Right ventricle myocardium inferior (tissue), 1 donor: Measurements from ENCODE around the gene SUMO2. TPM values are rescaled to one million over a fixed set of nuclear protein-coding genes. Genes with fewer than 3 reads are reported as not detected.
"Not testable (repeated sequence)": the region's sequence is repeated elsewhere in the genome, so short reads cannot be mapped to it uniquely, and the experiment has no call there.

Experiments
- ATAC-seq: fragments of 200-7000 bp; cut with Tn5 transposase; one replicate; pipeline ENCODE4 v1.9.1; 2020; ENCODE audit warnings: mild to moderate bottlenecking, moderate library complexity
- DNase-seq: peaks from one replicate; pipeline ENCODE4 v3.0.0; 2021; ENCODE audit errors: missing footprints
- intact Hi-C: fragments of 100-400 bp; cut with DNase I; formaldehyde crosslinking; loops from one replicate; pipeline ENCODE4 v1.11.0; 2022
- long read RNA-seq: library from polyadenylated mRNA; unstranded; transcript quantifications from one replicate; pipeline ENCODE4 v2.0.0, GENCODE V29; 2021
- total RNA-seq: library from RNA; stranded (reverse); fragmentation: NEBNext Ultra II Directional; extraction: Animal tissue kit (Norgen Biotek cat#: 25700); gene quantifications from one replicate; pipeline ENCODE4 v1.2.1, GENCODE V29; 2021
- donor health status: DM: no; HTN: yes; CAD: no; lungs with severe emphysema.

Gene SUMO2
- 217 TPM for total RNA-seq
- long read RNA-seq, transcript SUMO2-202 (4 exons, 3,190 nt): major isoform, 90 of 92 reads
- long read RNA-seq, partial matches to known transcripts: 0 of 92 reads
- long read RNA-seq, other reads (novel, unspliced or antisense): 2 of 92 reads

GRCh38 chr17:75182569-75183436, at the start of gene SUMO2:
Gene SUMO2, minus strand, starts transcription at chr17:75182959. Its CDS starts 125 bp downstream, at chr17:75182834.
- ATAC-seq (peak; percentile 96), DNase-seq (peak; percentile 97)
- intact Hi-C loops: loop anchor here (2.0 to 5.0 kb wide), 2 partner anchors 22 to 79 kb away; partner anchors contain the start of genes GGA3, MRPS7 and NUP85

- no peak for DNase-seq
Measured at GRCh38 chr17:75231741-75232464, 49.1 kb upstream of the SUMO2 start.

GRCh38 chr17:75231071-75231470, 48.3 kb upstream of the SUMO2 start:
- intact Hi-C loops: no loop called here
- DNase-seq: no peak
- ATAC-seq: no peak

More at GRCh38 chr17:75231741-75232464, 49.1 kb upstream of the SUMO2 start:
- ATAC-seq: no peak
- intact Hi-C loops: no loop called here

- DNase-seq: no peak
- intact Hi-C loops: no loop called here
- ATAC-seq: peak; percentile 55
Measured at GRCh38 chr17:75228847-75229246, 46.1 kb upstream of the SUMO2 start.

- intact Hi-C loops: no loop called here
- ATAC-seq (peak; percentile 55), DNase-seq (no peak)
Measured at GRCh38 chr17:75228305-75228704, 45.5 kb upstream of the SUMO2 start.

- ATAC-seq: no peak
- DNase-seq: no peak
- intact Hi-C loops: no loop called here
Measured at GRCh38 chr17:75227729-75228128, 45.0 kb upstream of the SUMO2 start.

GRCh38 chr17:75225016-75225415, 42.3 kb upstream of the SUMO2 start:
- intact Hi-C loops: no loop called here
- no peak for DNase-seq
- ATAC-seq: no peak

- no peak for ATAC-seq
- intact Hi-C loops: no loop called here
- no peak for DNase-seq
Measured at GRCh38 chr17:75219815-75220214, 37.1 kb upstream of the SUMO2 start.

GRCh38 chr17:75218131-75218530, 35.4 kb upstream of the SUMO2 start:
- intact Hi-C loops: no loop called here
- DNase-seq: no peak
- no peak for ATAC-seq

- DNase-seq (no peak), ATAC-seq (no peak)
- intact Hi-C loops: loop anchor here (10.0 kb wide), 1 partner anchor 164 kb away; the partner anchor contains the start of genes ATP5PD and KCTD2
Measured at GRCh38 chr17:75209061-75209460, 26.3 kb upstream of the SUMO2 start.

- DNase-seq (no peak), ATAC-seq (no peak)
- intact Hi-C loops: loop anchor here (10.0 kb wide), 1 partner anchor 163 kb away; the partner anchor contains the start of genes ATP5PD and KCTD2
Measured at GRCh38 chr17:75208161-75208560, 25.4 kb upstream of the SUMO2 start.

- no peak for ATAC-seq
- intact Hi-C loops: loop anchor here (10.0 kb wide), 1 partner anchor 163 kb away; the partner anchor contains the start of genes ATP5PD and KCTD2
Measured at GRCh38 chr17:75207760-75208159, 25.0 kb upstream of the SUMO2 start.

GRCh38 chr17:75207050-75207407, 24.3 kb upstream of the SUMO2 start:
- intact Hi-C loops: loop anchor here (10.0 kb wide), 1 partner anchor 162 kb away; the partner anchor contains the start of genes ATP5PD and KCTD2
- not testable (repeated sequence) for ATAC-seq, DNase-seq

More at GRCh38 chr17:75207760-75208159, 25.0 kb upstream of the SUMO2 start:
- no peak for DNase-seq

GRCh38 chr17:75205793-75206163, 23.0 kb upstream of the SUMO2 start:
- intact Hi-C loops: loop anchor here (2.0 to 10.0 kb wide), 3 partner anchors 23 to 245 kb away; partner anchors contain the start of genes ATP5PD, KCTD2 and SUMO2
- DNase-seq: no peak
- no peak for ATAC-seq

- ATAC-seq: peak; percentile 97
- DNase-seq: peak; percentile 95
- intact Hi-C loops: loop anchor here (2.0 to 10.0 kb wide), 3 partner anchors 22 to 244 kb away; partner anchors contain the start of genes ATP5PD, KCTD2 and SUMO2
Measured at GRCh38 chr17:75205037-75205792, 22.5 kb upstream of the SUMO2 start, which contains the start of gene NUP85. Gene NUP85, plus strand, starts transcription at chr17:75205679. Its CDS starts 83 bp downstream, at chr17:75205762.

GRCh38 chr17:75199886-75200618, 17.3 kb upstream of the SUMO2 start:
- DNase-seq (no peak), ATAC-seq (no peak)
- intact Hi-C loops: loop anchor here (2.0 to 10.0 kb wide), 2 partner anchors 85 to 155 kb away; partner anchors contain the start of genes ATP5PD and KCTD2

GRCh38 chr17:75194879-75195278, 12.1 kb upstream of the SUMO2 start:
- ATAC-seq: no peak
- intact Hi-C loops: no loop called here

More at GRCh38 chr17:75194879-75195278, 12.1 kb upstream of the SUMO2 start:
- no peak for DNase-seq
